ENCODE data around the gene HLA-F. TPM values are rescaled to one million over a fixed set of nuclear protein-coding genes. Genes with fewer than 3 reads are reported as not detected.

HLA-F gene
- 5.0 and 16.4 TPM in 2 replicates for total RNA-seq

GRCh38 chr6:29723262-29723665 is at the start of gene HLA-F:
Gene HLA-F, plus strand, starts transcription at chr6:29723434. Its CDS starts 30 bp downstream, at chr6:29723464.

DNA sequence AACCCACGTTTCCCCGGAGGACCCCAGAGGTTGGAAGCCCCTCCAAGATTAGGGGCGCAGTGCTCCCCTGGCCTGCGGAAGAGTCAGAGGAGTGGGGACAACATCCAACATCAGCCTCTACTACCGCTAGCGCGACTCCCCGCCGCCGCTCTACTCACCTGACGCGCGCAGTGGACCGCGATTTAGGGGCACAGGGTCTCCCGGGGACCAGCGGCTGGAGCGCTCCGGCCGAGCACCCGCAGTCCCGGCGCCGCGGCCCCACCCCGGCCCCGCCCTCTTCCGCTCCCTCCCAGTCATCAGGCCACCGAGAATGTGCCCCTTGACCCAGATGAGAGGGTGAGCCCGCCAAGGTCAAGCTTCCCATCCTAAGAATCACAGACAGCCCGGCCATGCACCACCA is 42.3 kb upstream of the HLA-F start, which contains the start of gene ZFP57:
Gene ZFP57 (minus strand): TSS at position 249 of the 400 bp plus-strand sequence. CDS start 4,149 bp downstream, outside the sequence.

Small RNA genes lying within 50 kb of the gene (small RNA-seq; reads per million reads assigned to genes)
- not detected for gene AL645939.2
- gene AL645939.3, result not detected
- gene AL645939.4, result not detected
- gene RF00019, result not detected

Other genes starting within 250 kb of the HLA-F start
- not detected in 2 replicates for gene MAS1L, start 235.5 kb upstream of the HLA-F start, total RNA-seq
- 0.22 TPM in 1 of 2 replicates, not detected in the other for gene UBD, start 163.7 kb upstream of the HLA-F start, total RNA-seq
- gene OR2H2, start 138.3 kb upstream of the HLA-F start, total RNA-seq, result not detected in 2 replicates
- gene GABBR1, start 90.3 kb upstream of the HLA-F start, total RNA-seq, result 13.7 and 19.1 TPM in 2 replicates
- under 0.01 TPM in 1 of 2 replicates, not detected in the other for gene MOG, start 66.3 kb upstream of the HLA-F start, total RNA-seq
- gene ZFP57, start 42.3 kb upstream of the HLA-F start, total RNA-seq, result not detected in 2 replicates
- 0.11 and 0.13 TPM in 2 replicates for gene HLA-G, start 104.4 kb downstream of the HLA-F start, total RNA-seq
- 132 and 322 TPM in 2 replicates for gene HLA-A, start 219.1 kb downstream of the HLA-F start, total RNA-seq